Effector memory CD8-positive, alpha-beta T cell (primary cell): ENCODE data around the gene GJB3.

Source experiments
- ATAC-seq: fragments of 150-1000 bp; cut with Tn5 transposase; replicated peaks from 2 replicates; pipeline ENCODE4 v1.10.0; 2021; ENCODE audit warnings: mild to moderate bottlenecking, moderate library complexity
- DNase-seq, 3 experiments: peaks; one replicate each; pipeline ENCODE4 v3.0.0; 2021
- H3K27ac Mint-ChIP-seq, 2 donors: one replicate each; pipeline ENCODE4 v1.8.0; 2022; ENCODE audit warnings: mild to moderate bottlenecking in 2 of 2, mixed read lengths in 2 of 2, moderate library complexity in 2 of 2
- H3K27me3 Mint-ChIP-seq, 2 donors: one replicate each; pipeline ENCODE4 v1.8.0; 2022; ENCODE audit warnings: mixed read lengths in 2 of 2
- H3K36me3 Mint-ChIP-seq: one replicate; pipeline ENCODE4 v1.8.0; 2022; ENCODE audit warnings: mild to moderate bottlenecking, moderate library complexity, mixed read lengths; ENCODE audit not compliant: insufficient read depth
- H3K4me1 Mint-ChIP-seq, 2 donors: one replicate each; pipeline ENCODE4 v1.8.0; 2022; ENCODE audit warnings: low read depth in 2 of 2, mixed read lengths in 2 of 2
- H3K4me3 Mint-ChIP-seq, 2 donors: one replicate each; pipeline ENCODE4 v1.8.0; 2022; ENCODE audit warnings: mild to moderate bottlenecking in 2 of 2, mixed read lengths in 2 of 2, moderate library complexity in 2 of 2
- H3K9me3 Mint-ChIP-seq, 2 donors: one replicate each; pipeline ENCODE4 v1.8.0; 2022; ENCODE audit warnings: mixed read lengths in 2 of 2

GJB3 gene

DNA sequence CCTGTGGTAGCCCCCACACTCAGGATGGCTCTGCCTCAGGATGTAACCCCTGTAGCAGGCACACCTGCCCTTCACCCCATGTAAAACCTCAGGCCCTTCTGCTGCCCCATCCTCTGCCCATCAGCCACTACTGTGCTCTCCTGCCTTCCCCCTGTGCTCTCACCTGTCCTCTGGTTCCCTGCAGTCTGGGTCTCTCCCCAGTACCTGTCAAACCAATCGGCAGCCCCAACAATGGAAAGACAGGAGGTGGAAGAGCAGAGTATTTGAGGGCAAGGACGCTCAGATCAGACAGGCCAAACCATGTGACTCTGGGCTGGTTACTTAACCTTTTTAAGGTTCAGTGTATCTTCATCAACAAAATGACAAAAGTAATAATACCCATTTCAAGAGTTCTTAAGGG, 47.6 kb downstream of the GJB3 start:
- H3K27ac Mint-ChIP-seq, result no peak overlapping the region
- H3K4me1 Mint-ChIP-seq, result no peaks in the 10 kb centered on the region
- no peaks in the 10 kb centered on the region for H3K9me3 Mint-ChIP-seq
- DNase-seq (no peak), ATAC-seq (no peak)
- H3K27me3 Mint-ChIP-seq, result no peaks in the 10 kb centered on the region
- no peak overlapping the region for H3K4me3 Mint-ChIP-seq
- H3K36me3 Mint-ChIP-seq, result no peaks in the 10 kb centered on the region

DNA sequence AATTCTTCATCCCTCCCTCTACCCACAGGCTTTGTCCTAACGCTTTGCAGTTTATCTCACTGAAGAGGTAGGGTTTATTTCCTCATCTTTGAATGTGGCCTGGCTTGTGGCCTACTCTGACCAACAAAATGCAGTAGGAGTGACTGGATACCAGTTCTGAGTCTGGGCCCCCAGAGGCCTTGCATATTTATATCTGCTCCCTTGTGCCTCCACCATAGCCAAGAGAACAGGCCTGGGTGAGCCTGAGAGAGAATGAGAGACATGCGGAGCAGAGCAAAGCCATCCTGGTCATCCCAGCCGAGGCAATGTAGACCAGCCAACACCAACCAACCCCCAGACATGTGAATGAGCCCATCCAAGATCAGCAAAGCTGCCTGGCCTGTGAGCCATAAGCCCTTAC, 48.2 kb downstream of the GJB3 start:
- H3K4me3 Mint-ChIP-seq, result no peak overlapping the region
- no peak for ATAC-seq
- H3K27me3 Mint-ChIP-seq, result no peaks in the 10 kb centered on the region
- H3K27ac Mint-ChIP-seq, result no peak overlapping the region
- H3K36me3 Mint-ChIP-seq, result no peaks in the 10 kb centered on the region
- no peaks in the 10 kb centered on the region for H3K4me1 Mint-ChIP-seq
- no peak for DNase-seq
- no peaks in the 10 kb centered on the region for H3K9me3 Mint-ChIP-seq

DNA sequence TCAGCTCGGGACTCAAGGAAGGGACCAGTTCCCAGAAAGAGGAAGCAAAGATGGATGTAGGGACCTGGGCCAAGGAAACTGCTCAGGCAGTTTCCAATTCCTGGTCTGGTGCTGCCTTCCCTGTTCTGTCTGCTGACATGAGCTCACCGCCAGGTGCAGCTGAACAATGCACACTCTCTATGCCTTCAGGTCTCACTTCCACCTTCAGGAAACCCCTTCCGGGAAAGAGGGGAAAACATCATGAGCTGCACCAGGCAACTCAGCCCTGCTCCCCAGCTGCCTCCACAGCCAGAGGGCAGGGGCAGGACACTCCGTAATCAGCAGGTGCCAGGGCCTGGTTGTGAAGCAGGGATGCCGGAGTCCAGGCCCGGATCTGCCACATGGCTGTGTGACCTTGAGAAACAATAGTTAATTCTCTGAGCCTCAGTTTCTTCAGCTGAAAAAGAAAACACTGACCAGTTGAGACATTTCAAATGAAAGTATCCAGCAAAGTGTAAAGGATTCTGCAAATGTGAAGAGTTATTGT, 50.8 kb downstream of the GJB3 start:
- no peaks in the 10 kb centered on the region for H3K27me3 Mint-ChIP-seq
- ATAC-seq (no peak), DNase-seq (no peak)
- H3K9me3 Mint-ChIP-seq, result no peaks in the 10 kb centered on the region
- no peaks in the 10 kb centered on the region for H3K4me1 Mint-ChIP-seq
- no peaks in the 10 kb centered on the region for H3K36me3 Mint-ChIP-seq
- H3K27ac Mint-ChIP-seq, result no peak overlapping the region
- H3K4me3 Mint-ChIP-seq, result no peak overlapping the region

DNA sequence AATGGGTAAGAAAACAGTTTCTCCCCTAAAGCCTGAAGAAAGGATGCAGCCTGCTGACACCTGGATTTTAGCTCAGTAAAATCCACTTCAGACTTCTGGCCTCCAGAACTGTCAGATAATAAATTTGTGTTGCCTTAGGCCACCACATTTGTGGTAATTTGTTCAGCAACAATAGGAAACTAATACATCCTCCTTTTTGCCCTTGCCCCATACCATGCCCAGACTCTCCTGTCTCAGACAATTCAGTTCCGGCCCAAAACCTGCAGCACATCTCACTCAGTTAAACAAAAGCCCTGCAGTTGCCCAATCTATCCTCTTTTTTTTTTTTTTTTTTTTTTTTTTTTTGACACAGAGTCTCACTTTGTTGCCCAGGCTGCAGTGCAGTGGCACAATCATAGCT, 52.7 kb downstream of the GJB3 start:
- Mint-ChIP-seq H3K4me1 (no peaks in the 10 kb centered on the region), H3K4me3 (no peak overlapping the region), H3K27ac (no peak overlapping the region), H3K36me3 (no peaks in the 10 kb centered on the region), H3K27me3 (no peaks in the 10 kb centered on the region), H3K9me3 (no peaks in the 10 kb centered on the region)
- no peak for ATAC-seq
- DNase-seq, result no peak
